Jurkat, Clone E6-1 (cell line): ENCODE data around the gene NMRK1.

Experiments used
- DNase-seq: peaks from one replicate; pipeline ENCODE4 v3.0.0-alpha.2; 2011; ENCODE audit warnings: low read depth, low spot score
- H3K4me3 ChIP-seq: 2 replicates; pipeline ENCODE4 v1.5.1; 2011; ENCODE audit warnings: mild to moderate bottlenecking, low read length, control low read depth, moderate library complexity

Gene NMRK1

GRCh38 chr9:75105019-75105540 is 17.1 kb upstream of the NMRK1 start:
- H3K4me3 ChIP-seq: no peak overlapping the region
- no peak for DNase-seq

- DNase-seq: no peak
- H3K4me3 ChIP-seq: no peak overlapping the region
Measured at GRCh38 chr9:75104607-75105006, 16.7 kb upstream of the NMRK1 start.

GRCh38 chr9:75102177-75102790 is 14.3 kb upstream of the NMRK1 start:
- H3K4me3 ChIP-seq: no peak overlapping the region
- no peak for DNase-seq

GRCh38 chr9:75101004-75101588 is 13.1 kb upstream of the NMRK1 start:
- DNase-seq: no peak
- no peak overlapping the region for H3K4me3 ChIP-seq

- H3K4me3 ChIP-seq: no peak overlapping the region
Measured at GRCh38 chr9:75096796-75097195, 8.8 kb upstream of the NMRK1 start.

GRCh38 chr9:75092766-75093165 is 4.8 kb upstream of the NMRK1 start:
- DNase-seq: no peak

More at GRCh38 chr9:75096796-75097195, 8.8 kb upstream of the NMRK1 start:
- DNase-seq: no peak

GRCh38 chr9:75090579-75090978 is 2.6 kb upstream of the NMRK1 start:
- no peak overlapping the region for H3K4me3 ChIP-seq
- no peak for DNase-seq

More at GRCh38 chr9:75092766-75093165, 4.8 kb upstream of the NMRK1 start:
- H3K4me3 ChIP-seq: no peak overlapping the region

GRCh38 chr9:75089373-75089766 is 1.4 kb upstream of the NMRK1 start:
- H3K4me3 ChIP-seq: peak overlapping the region; percentile 80
- DNase-seq: no peak

GRCh38 chr9:75088646-75089372 is 854 bp upstream of the NMRK1 start:
- H3K4me3 ChIP-seq: peak overlapping the region; percentile 80
- no peak for DNase-seq

GRCh38 chr9:75087289-75087823 is 599 bp downstream of the NMRK1 start:
- peak; percentile 37 for DNase-seq
- H3K4me3 ChIP-seq: peak overlapping the region; percentile 85

GRCh38 chr9:75086541-75087288 is 1.2 kb downstream of the NMRK1 start:
- peak overlapping the region; percentile 85 for H3K4me3 ChIP-seq
- no peak for DNase-seq

- H3K4me3 ChIP-seq: no peak overlapping the region
- DNase-seq: no peak
Measured at GRCh38 chr9:75085640-75086039, 2.3 kb downstream of the NMRK1 start.

- H3K4me3 ChIP-seq: no peak overlapping the region
- DNase-seq: no peak
Measured at GRCh38 chr9:75084081-75084672, 3.8 kb downstream of the NMRK1 start.

GRCh38 chr9:75083188-75083970 is 4.6 kb downstream of the NMRK1 start:
- H3K4me3 ChIP-seq: no peak overlapping the region
- DNase-seq: no peak

GRCh38 chr9:75081632-75082031 is 6.3 kb downstream of the NMRK1 start:
- no peak overlapping the region for H3K4me3 ChIP-seq
- no peak for DNase-seq

- H3K4me3 ChIP-seq: no peak overlapping the region
- DNase-seq: no peak
Measured at GRCh38 chr9:75072895-75073294, 15.1 kb downstream of the NMRK1 start.

GRCh38 chr9:75071530-75072122 is 16.3 kb downstream of the NMRK1 start:
- no peak for DNase-seq
- no peak overlapping the region for H3K4me3 ChIP-seq

GRCh38 chr9:75069171-75069570 is 18.8 kb downstream of the NMRK1 start:
- no peak for DNase-seq
- no peak overlapping the region for H3K4me3 ChIP-seq
